ENCODE data around the gene BRI3.

DNA sequence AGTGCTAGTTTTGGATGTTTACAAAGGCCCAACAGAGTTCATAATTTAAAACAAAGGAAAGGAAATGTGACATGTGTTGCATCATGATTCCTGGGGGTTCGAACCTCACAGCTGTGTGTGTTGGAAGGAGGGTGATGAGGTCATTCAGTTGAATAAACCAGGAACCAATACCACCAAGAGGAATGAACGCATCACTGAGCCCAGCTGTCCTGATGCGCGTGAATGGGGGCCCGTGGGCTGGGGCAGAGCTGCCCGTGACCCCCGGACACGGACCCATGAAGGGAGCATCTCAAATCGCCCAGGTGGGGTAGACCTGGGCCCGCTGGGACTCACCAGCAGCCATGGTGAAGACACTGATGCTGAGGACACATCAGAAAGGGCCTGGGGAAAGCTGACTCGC is 33.0 kb downstream of the BRI3 start:
- TF ChIP-seq, protein P1, sequence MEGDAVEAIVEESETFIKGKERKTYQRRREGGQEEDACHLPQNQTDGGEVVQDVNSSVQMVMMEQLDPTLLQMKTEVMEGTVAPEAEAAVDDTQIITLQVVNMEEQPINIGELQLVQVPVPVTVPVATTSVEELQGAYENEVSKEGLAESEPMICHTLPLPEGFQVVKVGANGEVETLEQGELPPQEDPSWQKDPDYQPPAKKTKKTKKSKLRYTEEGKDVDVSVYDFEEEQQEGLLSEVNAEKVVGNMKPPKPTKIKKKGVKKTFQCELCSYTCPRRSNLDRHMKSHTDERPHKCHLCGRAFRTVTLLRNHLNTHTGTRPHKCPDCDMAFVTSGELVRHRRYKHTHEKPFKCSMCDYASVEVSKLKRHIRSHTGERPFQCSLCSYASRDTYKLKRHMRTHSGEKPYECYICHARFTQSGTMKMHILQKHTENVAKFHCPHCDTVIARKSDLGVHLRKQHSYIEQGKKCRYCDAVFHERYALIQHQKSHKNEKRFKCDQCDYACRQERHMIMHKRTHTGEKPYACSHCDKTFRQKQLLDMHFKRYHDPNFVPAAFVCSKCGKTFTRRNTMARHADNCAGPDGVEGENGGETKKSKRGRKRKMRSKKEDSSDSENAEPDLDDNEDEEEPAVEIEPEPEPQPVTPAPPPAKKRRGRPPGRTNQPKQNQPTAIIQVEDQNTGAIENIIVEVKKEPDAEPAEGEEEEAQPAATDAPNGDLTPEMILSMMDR (IDR thresholded peaks at IDR 0.05): no peak
- no peak for TF ChIP-seq EZH2 (IDR thresholded peaks at IDR 0.05)
